CD4-positive, alpha-beta T cell (primary cell): ENCODE measurements around the gene RAD50. TPM values are rescaled to one million over a fixed set of nuclear protein-coding genes. Genes with fewer than 3 reads are reported as not detected.

ENCODE experiments used
- ATAC-seq: fragments of 200-7000 bp; cut with Tn5 transposase; one replicate; pipeline ENCODE4 v1.10.0; 2022; ENCODE audit warnings: mild to moderate bottlenecking; ENCODE audit not compliant: poor library complexity
- CTCF ChIA-PET: fragments of 350-600 bp; sonication (Branson Sonifier 250); formaldehyde crosslinking; loops from one replicate; lab custom pipeline; 2021; ENCODE audit warnings: antibody characterized with exemption, inconsistent platforms; lab: Charles Lee
- POLR2A ChIA-PET: fragments of 350-600 bp; sonication (Branson Sonifier 250); formaldehyde crosslinking; loops from one replicate; lab custom pipeline; 2021; ENCODE audit warnings: antibody characterized with exemption, inconsistent platforms; lab: Charles Lee
- DNase-seq, 14 experiments: peaks; one replicate each; pipeline ENCODE4 v3.0.0-alpha.2; 2013 to 2020; ENCODE audit warnings: mixed read lengths in 2 of 14
- H3K27ac ChIP-seq, 2 donors: one replicate each; pipeline versions ENCODE4 v1.5.1 to v1.7.0; 2013; ENCODE audit warnings: low read length in 2 of 2, low read depth in 1 of 2, mild to moderate bottlenecking in 1 of 2
- H3K27me3 ChIP-seq, 2 experiments: 1 replicate in 1 of 2; 2 replicates in 1 of 2; pipeline versions ENCODE4 v1.6.1 to v1.7.0; 2013; ENCODE audit warnings: low read length in 2 of 2, control low read depth in 1 of 2, mild to moderate bottlenecking in 1 of 2, moderate library complexity in 1 of 2; ENCODE audit not compliant: insufficient read depth in 2 of 2, control insufficient read depth in 1 of 2
- H3K36me3 ChIP-seq: one replicate; pipeline ENCODE4 v1.6.1; 2013; ENCODE audit warnings: low read length, control low read depth; ENCODE audit not compliant: insufficient read depth
- H3K4me1 ChIP-seq: one replicate; pipeline ENCODE4 v1.6.1; 2013; ENCODE audit warnings: low read length, control low read depth; ENCODE audit not compliant: insufficient read depth
- H3K4me3 ChIP-seq: one replicate; pipeline ENCODE4 v1.5.1; 2013; ENCODE audit warnings: mild to moderate bottlenecking, low read length, moderate library complexity
- H3K9me3 ChIP-seq, 2 experiments: 1 replicate in 1 of 2; 2 replicates in 1 of 2; pipeline versions ENCODE4 v1.6.1 to v1.7.0; 2013; ENCODE audit warnings: low read length in 2 of 2, mild to moderate bottlenecking in 2 of 2, control low read depth in 1 of 2, moderate library complexity in 1 of 2; ENCODE audit not compliant: control insufficient read depth in 1 of 2, insufficient read depth in 1 of 2
- H3K27ac Mint-ChIP-seq: one replicate; pipeline ENCODE4 v1.8.0; 2020; ENCODE audit warnings: mixed read lengths
- H3K27me3 Mint-ChIP-seq: one replicate; pipeline ENCODE4 v1.8.0; 2021; ENCODE audit warnings: mixed read lengths
- H3K36me3 Mint-ChIP-seq: one replicate; pipeline ENCODE4 v1.8.0; 2021; ENCODE audit warnings: low read depth, mixed read lengths
- H3K4me1 Mint-ChIP-seq: one replicate; pipeline ENCODE4 v1.8.0; 2021; ENCODE audit warnings: low read depth, mixed read lengths
- H3K4me3 Mint-ChIP-seq: one replicate; pipeline ENCODE4 v1.8.0; 2020; ENCODE audit warnings: mild to moderate bottlenecking, mixed read lengths
- H3K9me3 Mint-ChIP-seq: one replicate; pipeline ENCODE4 v1.8.0; 2020; ENCODE audit warnings: mixed read lengths
- CTCF ChIP-seq: fragments of 200-600 bp; IDR thresholded peaks from one replicate; pipeline ENCODE4 v1.8.0; 2022; ENCODE audit warnings: antibody characterized with exemption, mild to moderate bottlenecking
- intact Hi-C, 2 experiments: fragments of 100-400 bp; cut with DNase I in 1 of 2; cut with micrococcal nuclease in 1 of 2; formaldehyde crosslinking; loops; one replicate each; pipeline versions ENCODE4 v1.15.1 to v1.9.0; 2023 to 2025; cut with DNase I, micrococcal nuclease
- total RNA-seq, 174 experiments: library from RNA in 2 of 174; stranded (reverse) in 2 of 174; gene quantifications; one replicate each; pipeline ENCODE4 v1.2.3 and lab custom pipeline; 2021 to 2026

RAD50 gene
- total RNA-seq, 2 experiments from 2014 or later, result 12.7 to 13.4 TPM

GRCh38 chr5:132640613-132641012, 83.8 kb downstream of the RAD50 start:
- intact Hi-C loops, result no loop called here

GRCh38 chr5:132641241-132641723, 84.5 kb downstream of the RAD50 start:
- Mint-ChIP-seq H3K27me3 (no peaks in the 10 kb centered on the region), H3K9me3 (no peaks in the 10 kb centered on the region), H3K4me1 (no peaks in the 10 kb centered on the region), H3K27ac (no peak overlapping the region), H3K4me3 (no peak overlapping the region), H3K36me3 (peaks cover 81% of the 10 kb centered on the region)
- ChIA-PET POLR2A (no interaction called here), CTCF (no interaction called here)
- H3K4me1 ChIP-seq, result no peaks in the 10 kb centered on the region
- H3K4me3 ChIP-seq, result no peak overlapping the region
- no peaks in the 10 kb centered on the region for H3K27me3 ChIP-seq
- no peak overlapping the region for H3K27ac ChIP-seq
- ATAC-seq, result no peak
- no peak for TF ChIP-seq CTCF
- H3K9me3 ChIP-seq, result no peaks in the 10 kb centered on the region
- H3K36me3 ChIP-seq, result peaks cover 52% of the 10 kb centered on the region
- intact Hi-C loops, result no loop called here
- no peak for DNase-seq

More at GRCh38 chr5:132640613-132641012, 83.8 kb downstream of the RAD50 start:
- Histone ChIP-seq H3K4me1 (no peaks in the 10 kb centered on the region), H3K27ac (no peak overlapping the region), H3K36me3 (peaks cover 53% of the 10 kb centered on the region), H3K27me3 (no peaks in the 10 kb centered on the region), H3K4me3 (no peak overlapping the region), H3K9me3 (no peaks in the 10 kb centered on the region)
- Mint-ChIP-seq H3K9me3 (no peaks in the 10 kb centered on the region), H3K4me1 (no peaks in the 10 kb centered on the region), H3K27ac (no peak overlapping the region), H3K36me3 (peaks cover 86% of the 10 kb centered on the region), H3K27me3 (no peaks in the 10 kb centered on the region), H3K4me3 (no peak overlapping the region)
- ATAC-seq (no peak), DNase-seq (no peak)
- ChIA-PET CTCF (no interaction called here), POLR2A (no interaction called here)
- no peak for TF ChIP-seq CTCF

GRCh38 chr5:132641841-132642240, 85.1 kb downstream of the RAD50 start:
- POLR2A ChIA-PET, result no interaction called here
- peaks cover 81% of the 10 kb centered on the region for H3K36me3 Mint-ChIP-seq

More at GRCh38 chr5:132641841-132642240, 85.1 kb downstream of the RAD50 start:
- Mint-ChIP-seq H3K27me3 (no peaks in the 10 kb centered on the region), H3K9me3 (no peaks in the 10 kb centered on the region), H3K27ac (no peak overlapping the region), H3K4me1 (no peaks in the 10 kb centered on the region), H3K4me3 (no peak overlapping the region)
- Histone ChIP-seq H3K4me1 (no peaks in the 10 kb centered on the region), H3K36me3 (peaks cover 52% of the 10 kb centered on the region), H3K27me3 (no peaks in the 10 kb centered on the region), H3K27ac (no peak overlapping the region), H3K4me3 (no peak overlapping the region), H3K9me3 (no peaks in the 10 kb centered on the region)
- no peak for ATAC-seq
- intact Hi-C loops, result no loop called here
- CTCF ChIA-PET, result no interaction called here
- no peak for TF ChIP-seq CTCF
- DNase-seq, result no peak
